Stromal cell of bone marrow (primary cell): Measurements from ENCODE around the gene IFI16.
"Not testable (repeated sequence)": the region's sequence is repeated elsewhere in the genome, so short reads cannot be mapped to it uniquely, and the experiment has no call there.

Experiments used
- DNase-seq: peaks from one replicate; pipeline ENCODE4 v3.0.0-alpha.2; 2012; ENCODE audit warnings: low read depth

IFI16 gene

DNA sequence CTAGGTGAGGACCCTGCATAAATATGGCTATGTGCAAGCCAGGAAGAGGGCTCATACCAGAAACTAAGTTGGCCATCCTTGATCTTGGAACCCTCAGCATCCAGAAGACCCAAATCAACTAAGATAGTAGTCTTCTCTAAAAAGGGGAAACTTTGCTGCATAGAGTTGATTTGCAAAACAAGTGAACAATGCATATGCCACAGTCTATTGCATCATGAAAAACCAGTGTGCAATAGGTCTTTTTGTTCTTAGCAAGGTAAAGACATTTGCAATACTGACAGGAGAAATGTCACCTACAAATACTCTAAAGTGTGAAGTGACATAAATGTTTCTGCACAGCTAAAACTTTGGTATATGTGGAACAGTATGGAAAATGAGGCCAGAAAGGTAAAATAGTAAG lies 2.0 kb upstream of the IFI16 start:
- no peak for DNase-seq

- DNase-seq: no peak
Measured at GRCh38 chr1:159008744-159009188, 941 bp upstream of the IFI16 start.

DNA sequence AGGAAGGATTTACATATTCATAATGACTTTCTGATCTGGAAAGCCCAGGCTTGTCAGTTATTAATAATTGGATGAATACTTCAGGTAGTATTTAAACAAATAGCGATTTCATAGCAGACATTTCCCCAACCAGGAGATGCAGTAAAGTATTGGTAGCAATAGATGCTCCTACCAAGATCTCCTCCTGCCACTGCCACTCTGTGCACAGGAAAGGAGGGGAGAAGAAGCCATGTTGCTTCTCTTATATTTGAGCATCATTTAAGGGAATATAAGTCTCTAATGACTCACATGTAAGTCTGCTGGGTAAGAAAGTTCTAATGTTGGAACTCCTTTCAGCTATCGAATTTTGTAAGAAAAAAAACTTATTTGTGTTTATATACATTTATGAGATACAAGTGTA lies 420 bp upstream of the IFI16 start:
- peak; percentile 26 for DNase-seq

- no peak for DNase-seq
Measured at GRCh38 chr1:159010391-159010790, 684 bp downstream of the IFI16 start.

DNA sequence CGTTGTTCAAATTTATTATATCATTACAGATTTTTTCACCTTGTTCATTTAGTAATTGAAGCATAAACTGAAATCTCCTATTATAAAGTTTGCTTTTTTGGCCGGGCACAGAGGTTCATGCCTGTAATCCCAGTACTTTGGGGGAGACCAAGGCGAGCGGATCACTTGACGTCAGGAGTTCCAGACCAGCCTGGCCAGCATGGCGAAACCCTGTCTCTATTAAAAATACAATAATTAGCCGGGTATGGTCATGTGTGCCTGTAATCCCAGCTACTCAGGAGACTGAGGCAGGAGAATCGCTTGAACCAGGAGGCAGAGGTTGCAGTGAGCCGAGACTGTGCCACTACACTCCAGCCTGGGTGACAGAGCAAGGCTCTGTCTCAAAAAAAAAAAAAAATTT lies 1.3 kb downstream of the IFI16 start:
- DNase-seq: not testable (repeated sequence)

DNA sequence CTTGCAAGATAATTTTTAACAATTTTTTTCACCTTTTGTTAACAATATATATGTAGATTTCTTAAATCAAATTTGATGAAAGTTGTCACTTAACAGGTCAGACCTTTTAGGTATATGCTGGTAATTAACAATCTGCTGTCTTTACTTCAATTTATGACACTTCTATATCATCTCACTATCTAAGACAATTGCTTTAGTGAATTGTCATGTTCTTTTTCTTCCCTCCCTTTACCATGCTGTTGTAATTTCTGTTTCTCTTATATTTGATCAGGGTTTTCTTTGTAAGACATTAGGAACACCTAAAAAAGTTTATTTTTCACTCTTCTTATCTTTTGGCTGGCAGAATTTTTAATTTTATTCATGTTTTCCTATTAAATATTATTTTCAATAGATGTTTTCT lies 2.0 kb downstream of the IFI16 start:
- DNase-seq: no peak

DNA sequence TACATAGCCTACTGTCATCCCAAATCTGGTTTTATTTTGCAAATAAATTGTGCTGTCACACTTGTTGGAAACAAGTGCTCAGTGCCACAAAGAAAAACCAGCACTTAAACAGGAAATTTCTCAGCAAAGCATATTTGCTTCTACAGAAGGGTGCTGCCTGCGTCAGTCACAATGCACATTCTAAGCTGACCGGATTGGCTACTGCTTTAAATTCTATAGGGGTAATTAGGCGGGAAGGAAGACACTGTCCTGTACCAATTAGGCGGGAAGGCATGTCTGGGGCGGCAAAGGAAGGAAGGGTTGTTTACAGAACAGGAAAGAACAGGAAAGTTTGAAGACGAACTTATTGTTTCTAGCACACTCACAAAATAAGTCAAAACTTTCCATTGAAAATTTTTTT lies 2.8 kb downstream of the IFI16 start:
- DNase-seq: no peak

GRCh38 chr1:159014003-159014571 lies 4.4 kb downstream of the IFI16 start:
- DNase-seq: no peak

DNA sequence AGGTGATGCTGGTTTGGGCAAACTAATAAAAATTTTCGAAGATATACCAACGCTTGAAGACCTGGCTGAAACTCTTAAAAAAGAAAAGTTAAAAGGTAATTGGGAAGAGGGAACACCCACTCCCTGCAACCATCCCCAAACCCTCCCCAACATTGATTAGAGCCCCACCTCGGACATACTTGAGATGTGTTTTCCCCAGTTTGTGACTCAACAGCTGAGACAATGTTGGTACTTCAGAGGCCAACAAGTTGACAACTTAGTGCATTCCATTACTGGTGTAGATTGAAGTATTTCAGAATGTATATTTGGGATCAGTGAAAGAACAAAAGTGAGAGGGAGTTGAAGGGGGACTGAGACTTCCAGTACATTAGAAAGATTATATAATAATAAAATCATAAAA lies 5.1 kb downstream of the IFI16 start:
- no peak for DNase-seq

- DNase-seq: peak; percentile 83
Measured at GRCh38 chr1:159015440-159015909, 5.8 kb downstream of the IFI16 start.

DNA sequence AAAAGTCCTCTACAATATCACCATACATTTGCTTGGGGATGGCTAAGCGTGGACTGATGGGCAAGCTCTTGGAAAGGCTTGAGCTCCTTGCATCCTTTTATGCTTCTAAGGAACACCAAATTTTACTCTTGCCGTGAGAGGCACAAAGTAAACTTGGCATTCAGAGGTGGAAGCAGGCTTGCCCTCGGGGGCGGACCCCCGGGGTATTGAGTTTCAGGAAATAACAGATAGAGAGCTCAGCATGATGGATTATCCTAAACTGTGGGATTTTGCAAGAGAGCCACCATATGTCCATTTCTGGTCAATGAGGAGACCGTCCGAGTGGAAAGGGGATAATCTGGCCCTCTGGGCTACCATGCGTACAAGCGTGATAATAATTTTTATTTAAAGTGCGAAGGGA lies 14.0 kb downstream of the IFI16 start:
- DNase-seq: no peak

DNA sequence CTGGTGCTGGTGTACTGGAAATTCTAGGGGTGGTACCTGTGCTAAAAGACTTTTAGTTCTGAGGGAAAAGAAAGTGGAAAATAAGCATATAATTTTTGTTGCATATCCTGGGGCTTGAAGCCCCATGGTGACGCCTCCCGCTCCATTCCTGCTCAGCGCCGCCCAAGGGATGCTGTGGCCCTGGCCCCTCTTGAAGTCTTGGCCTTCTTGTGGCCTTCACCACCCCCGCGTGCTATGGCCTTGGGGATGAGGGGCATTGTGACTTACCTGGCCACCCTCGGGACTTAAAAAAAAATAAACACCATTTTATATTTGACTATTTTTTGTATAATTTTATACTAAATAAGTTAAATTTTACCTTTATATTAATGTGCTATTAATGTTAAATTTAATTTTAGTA lies 15.3 kb downstream of the IFI16 start:
- DNase-seq: no peak

- not testable (repeated sequence) for DNase-seq
Measured at GRCh38 chr1:159026841-159027240, 17.1 kb downstream of the IFI16 start.

DNA sequence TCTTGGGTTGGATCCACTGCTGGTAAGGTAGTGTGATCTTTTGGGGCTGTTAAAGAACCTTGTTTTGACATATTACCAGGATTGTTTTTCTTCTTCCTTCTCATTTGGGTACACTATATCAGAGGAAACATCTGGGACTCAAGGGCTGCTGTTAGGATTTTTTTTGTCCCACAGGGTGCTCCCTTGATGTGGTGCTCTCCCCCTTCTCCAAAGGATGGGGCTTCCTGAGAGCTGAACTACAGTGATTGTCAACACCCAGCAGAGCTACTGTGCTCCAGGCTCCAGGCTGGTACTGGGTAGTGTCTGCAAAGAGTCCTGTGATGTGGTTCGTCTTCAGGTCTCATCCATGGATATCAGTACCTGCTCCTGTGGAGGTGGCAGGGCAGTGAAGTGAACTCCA lies 20.6 kb downstream of the IFI16 start:
- DNase-seq: no peak

- no peak for DNase-seq
Measured at GRCh38 chr1:159030877-159031447, 21.3 kb downstream of the IFI16 start.

GRCh38 chr1:159040206-159040605 lies 30.5 kb downstream of the IFI16 start:
- no peak for DNase-seq

DNA sequence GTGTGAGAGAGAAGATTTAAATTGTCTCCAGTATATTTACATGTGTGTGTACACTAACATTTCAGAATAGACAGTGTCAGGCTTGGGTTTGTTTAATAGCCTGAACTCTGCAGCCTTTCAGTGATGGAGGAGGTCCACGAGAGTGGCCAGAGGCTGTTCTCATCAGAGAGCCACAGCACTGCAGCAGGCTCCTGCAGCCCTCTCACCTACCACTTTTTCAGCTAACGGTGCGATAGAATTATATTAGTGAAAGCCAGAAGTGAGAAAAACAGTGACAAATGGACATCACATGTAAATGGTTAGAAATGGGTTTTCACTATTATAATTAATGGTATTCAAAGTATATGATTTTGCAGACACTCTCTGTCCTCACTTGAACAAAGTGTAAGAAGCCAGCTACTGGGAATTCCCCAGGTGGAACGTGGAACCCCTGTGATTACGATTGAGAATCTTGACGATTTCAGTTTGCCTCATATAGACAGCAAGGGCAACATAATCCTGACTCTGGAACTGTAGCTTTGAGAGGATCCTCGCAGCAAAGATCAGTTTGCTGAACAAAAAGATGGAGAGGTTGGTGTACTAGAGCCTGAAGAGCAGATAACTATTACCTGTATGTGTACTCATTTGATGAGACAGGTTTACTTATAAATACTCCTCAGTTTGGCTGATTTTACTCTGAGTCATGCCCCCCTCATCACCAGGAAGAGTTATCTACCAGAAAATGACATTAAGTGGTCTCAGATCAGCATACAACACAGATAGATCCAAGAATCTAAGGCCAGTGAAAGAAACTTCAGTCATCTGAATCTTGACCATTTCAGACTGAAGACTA lies 31.4 kb downstream of the IFI16 start:
- DNase-seq: no peak

DNA sequence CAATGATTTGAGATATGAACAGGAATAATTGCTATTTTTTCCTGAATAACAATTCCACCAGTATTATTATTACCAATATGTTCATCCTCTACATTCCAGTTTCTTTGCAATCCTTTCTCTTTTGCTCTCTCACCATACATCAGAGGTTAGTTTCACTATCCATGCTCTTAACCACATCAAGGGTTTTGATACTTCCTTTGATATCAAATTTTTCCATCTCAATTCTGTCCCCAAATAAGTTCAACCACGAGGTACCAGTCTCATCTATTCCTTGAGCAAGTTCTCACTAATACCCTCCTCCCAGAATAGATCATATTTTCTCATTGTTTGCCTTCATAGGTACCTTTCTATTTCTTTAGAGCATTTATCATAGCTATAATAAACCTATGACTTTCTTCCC lies 36.8 kb downstream of the IFI16 start:
- not testable (repeated sequence) for DNase-seq

- no peak for DNase-seq
Measured at GRCh38 chr1:159051436-159051835, 41.7 kb downstream of the IFI16 start.

- no peak for DNase-seq
Measured at GRCh38 chr1:159054427-159054826, 44.7 kb downstream of the IFI16 start.

- DNase-seq: no peak
Measured at GRCh38 chr1:159055181-159055641, 45.5 kb downstream of the IFI16 start.

- DNase-seq: no peak
Measured at GRCh38 chr1:159056069-159056698, 46.5 kb downstream of the IFI16 start.

- DNase-seq: no peak
Measured at GRCh38 chr1:159058751-159059150, 49.0 kb downstream of the IFI16 start.
